Stomach (tissue), 9 donors: ENCODE data around the gene PLEKHM2. TPM values are rescaled to one million over a fixed set of nuclear protein-coding genes. Genes with fewer than 3 reads are reported as not detected.

Source experiments
- DNase-seq, 2 donors: peaks; one replicate each; pipeline versions ENCODE4 v3.0.0 to v3.0.0-alpha.2; 2013 to 2019
- H3K27ac ChIP-seq, 5 donors: fragments of 200-600 bp in 4 of 5; sonication (generic) in 4 of 5; one replicate each; pipeline ENCODE4 v1.5.1; 2013 to 2019; ENCODE audit warnings: mild to moderate bottlenecking in 1 of 5, moderate library complexity in 1 of 5
- H3K27me3 ChIP-seq, 3 donors: fragments of 200-600 bp; sonication (generic); one replicate each; pipeline ENCODE4 v1.5.1; 2017 to 2019; ENCODE audit warnings: mixed run types in 1 of 3
- H3K36me3 ChIP-seq, 4 donors: fragments of 200-600 bp; sonication (generic); 1 replicate in 3 of 4; 2 replicates in 1 of 4; pipeline ENCODE4 v1.5.1; 2016 to 2019
- H3K4me1 ChIP-seq, 4 donors: fragments of 200-600 bp; sonication (generic); one replicate each; pipeline ENCODE4 v1.5.1; 2016 to 2019
- H3K4me3 ChIP-seq, 4 donors: fragments of 200-600 bp; sonication (generic) in 3 of 4; one replicate each; pipeline ENCODE4 v1.5.1; 2016 to 2019; ENCODE audit warnings: mild to moderate bottlenecking in 1 of 4
- H3K9me3 ChIP-seq, 4 donors: fragments of 200-600 bp; sonication (generic); one replicate each; pipeline ENCODE4 v1.5.1; 2016 to 2019
- EP300 ChIP-seq: sonication (generic); formaldehyde crosslinking; IDR thresholded peaks from one replicate; pipeline ENCODE4 v1.6.1; 2017; ENCODE audit warnings: antibody characterized with exemption
- POLR2A ChIP-seq, 4 donors: fragments of 450-650 bp; IDR thresholded peaks; one replicate each; pipeline ENCODE4 v1.6.1; 2016; ENCODE audit warnings: antibody characterized with exemption in 4 of 4, control low read depth in 2 of 4, mild to moderate bottlenecking in 1 of 4, moderate library complexity in 1 of 4
- POLR2AphosphoS5 ChIP-seq, 3 donors: sonication (generic); formaldehyde crosslinking; IDR thresholded peaks; one replicate each; pipeline ENCODE4 v1.6.1; 2016; ENCODE audit warnings: antibody characterized with exemption in 3 of 3
- WGBS, 5 donors: extraction: QIAGEN DNeasy Blood & Tissue Kit in 3 of 5; methylation state at CpG; one replicate each; pipeline versions ENCODE4 v1.1.5 to v1.1.7; 2013 to 2018; 5-methylcytosine and 5-hydroxymethylcytosine counted together
- intact Hi-C: fragments of 100-400 bp; cut with DNase I; formaldehyde crosslinking; loops from one replicate; pipeline ENCODE4 v1.15.1; 2023; ENCODE audit warnings: low total_unique reads
- polyA plus RNA-seq, 3 donors: library from polyadenylated mRNA; stranded (reverse); fragments of 200-250 nt; gene quantifications; one replicate each; pipeline ENCODE4 v1.2.3, GENCODE V29; 2013
- total RNA-seq, 5 donors: library from RNA; depleted of rRNA; stranded (reverse); fragments of >200 nt; gene quantifications; one replicate each; pipeline versions ENCODE4 v1.1.0 to v1.2.3, GENCODE V29; 2014 to 2016
- TF ChIP-seq, protein P1 (sequence below), 7 experiments: fragments of 450-650 bp in 4 of 7; fragments of 200-600 bp in 3 of 7; sonication (generic) in 3 of 7; IDR thresholded peaks; one replicate each; pipeline ENCODE4 v1.5.1; 2016 to 2019; ENCODE audit warnings: antibody characterized with exemption in 7 of 7, control low read depth in 2 of 7, mild to moderate bottlenecking in 1 of 7
- donor health status: healthy with polysubstance abuse.
- donor health status: Bipolar disorder and iron deficiency.
- donor health status: healthy.

PLEKHM2 gene
- total and polyA plus RNA-seq, 8 donors, result 19.3 to 63.0 (median 30.9) TPM

DNA sequence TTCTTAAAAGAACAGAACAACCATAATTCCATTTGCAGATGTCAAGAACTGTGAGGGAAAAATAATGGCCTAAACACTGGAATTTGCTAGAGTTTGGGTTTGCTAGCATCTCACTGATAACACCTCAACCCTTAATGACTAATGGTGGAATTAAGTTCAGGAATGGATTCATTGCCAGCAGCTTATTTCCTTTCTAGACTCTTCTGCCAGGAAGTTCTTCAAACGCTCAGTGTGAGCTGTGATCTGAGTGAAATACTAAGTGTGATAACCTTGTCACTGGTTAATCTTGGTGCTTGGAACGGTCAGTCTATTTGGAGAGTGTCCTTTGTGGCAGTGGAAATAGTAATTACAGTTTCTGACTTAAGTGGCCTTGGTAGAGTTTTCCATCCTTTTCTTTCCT lies 21.6 kb upstream of the PLEKHM2 start:
- Histone ChIP-seq H3K9me3 (no peaks in the 10 kb centered on the region), H3K27ac (no peak overlapping the region), H3K4me1 (no peaks in the 10 kb centered on the region), H3K36me3 (peaks cover 7 to 63% (median 54%) of the 10 kb centered on the region in 4 donors), H3K27me3 (no peaks in the 10 kb centered on the region), H3K4me3 (no peak overlapping the region)
- WGBS, 5 donors, result 29 to 58% (median 34%) methylated on average over 2 of the region's 2 CpGs
- intact Hi-C loops, result no loop called here
- TF ChIP-seq POLR2A (IDR thresholded peaks at IDR 0.05), result no peak
- TF ChIP-seq POLR2AphosphoS5 (IDR thresholded peaks at IDR 0.05), result no peak
- TF ChIP-seq EP300, result no peak
- TF ChIP-seq, protein P1, sequence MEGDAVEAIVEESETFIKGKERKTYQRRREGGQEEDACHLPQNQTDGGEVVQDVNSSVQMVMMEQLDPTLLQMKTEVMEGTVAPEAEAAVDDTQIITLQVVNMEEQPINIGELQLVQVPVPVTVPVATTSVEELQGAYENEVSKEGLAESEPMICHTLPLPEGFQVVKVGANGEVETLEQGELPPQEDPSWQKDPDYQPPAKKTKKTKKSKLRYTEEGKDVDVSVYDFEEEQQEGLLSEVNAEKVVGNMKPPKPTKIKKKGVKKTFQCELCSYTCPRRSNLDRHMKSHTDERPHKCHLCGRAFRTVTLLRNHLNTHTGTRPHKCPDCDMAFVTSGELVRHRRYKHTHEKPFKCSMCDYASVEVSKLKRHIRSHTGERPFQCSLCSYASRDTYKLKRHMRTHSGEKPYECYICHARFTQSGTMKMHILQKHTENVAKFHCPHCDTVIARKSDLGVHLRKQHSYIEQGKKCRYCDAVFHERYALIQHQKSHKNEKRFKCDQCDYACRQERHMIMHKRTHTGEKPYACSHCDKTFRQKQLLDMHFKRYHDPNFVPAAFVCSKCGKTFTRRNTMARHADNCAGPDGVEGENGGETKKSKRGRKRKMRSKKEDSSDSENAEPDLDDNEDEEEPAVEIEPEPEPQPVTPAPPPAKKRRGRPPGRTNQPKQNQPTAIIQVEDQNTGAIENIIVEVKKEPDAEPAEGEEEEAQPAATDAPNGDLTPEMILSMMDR (IDR thresholded peaks at IDR 0.05), result no peak
- DNase-seq, result no peak

DNA sequence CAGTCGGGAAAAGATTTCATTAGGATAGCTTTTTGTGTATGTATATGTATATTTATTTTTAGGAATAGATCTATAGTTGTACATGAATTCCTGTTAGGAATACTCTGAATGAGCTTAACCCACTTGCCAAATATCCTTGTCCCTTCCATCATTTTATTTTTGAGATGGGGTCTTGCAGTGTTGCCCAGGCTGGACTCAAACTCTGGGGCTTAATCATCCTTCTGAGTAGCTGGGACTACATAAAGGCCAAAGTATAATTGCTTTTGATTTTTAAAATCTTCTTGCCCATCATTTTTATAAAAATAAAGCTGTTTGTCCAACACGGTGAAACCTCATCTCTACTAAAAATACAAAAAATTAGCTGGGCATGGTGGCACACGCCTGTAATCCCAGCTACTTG lies 20.2 kb upstream of the PLEKHM2 start:
- peaks cover 7 to 49% (median 40%) of the 10 kb centered on the region in 4 donors for H3K36me3 ChIP-seq
- no peak for DNase-seq
- no peaks in the 10 kb centered on the region for H3K27me3 ChIP-seq
- H3K4me3 ChIP-seq, result no peak overlapping the region
- 91 to 99% (median 96%) methylated on average over 3 of the region's 3 CpGs for WGBS, 5 donors
- H3K9me3 ChIP-seq, result no peaks in the 10 kb centered on the region
- intact Hi-C loops, result no loop called here
- TF ChIP-seq POLR2AphosphoS5 (IDR thresholded peaks at IDR 0.05) (no peak), EP300 (no peak), POLR2A (IDR thresholded peaks at IDR 0.05) (no peak)
- TF ChIP-seq, protein P1 (IDR thresholded peaks at IDR 0.05), result no peak
- H3K4me1 ChIP-seq, result peaks cover 0 to 6% (median 2%) of the 10 kb centered on the region in 4 donors
- H3K27ac ChIP-seq, result no peak overlapping the region

DNA sequence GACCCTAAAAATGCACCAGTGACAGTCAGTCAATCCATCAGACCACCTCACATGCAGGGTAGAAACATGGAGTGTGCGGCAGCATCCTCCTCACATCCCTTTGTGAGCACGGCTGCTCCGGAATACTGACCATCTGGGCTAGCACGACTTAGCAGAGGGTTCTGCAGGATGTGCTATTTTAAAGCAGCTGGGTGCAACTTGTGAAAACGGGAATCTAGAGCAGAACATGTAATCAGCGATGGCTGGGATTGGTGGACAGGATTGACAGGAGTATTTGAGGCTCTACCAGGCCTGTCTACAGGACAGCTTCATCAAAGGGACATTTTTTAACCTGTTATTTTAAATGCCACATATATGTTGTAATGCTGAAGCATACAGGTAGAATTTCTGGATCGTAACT lies 16.8 kb upstream of the PLEKHM2 start:
- 80 to 90% (median 88%) methylated on average over 7 of the region's 7 CpGs for WGBS, 5 donors
- H3K27me3 ChIP-seq, result no peaks in the 10 kb centered on the region
- no peak for DNase-seq
- no peaks in the 10 kb centered on the region for H3K9me3 ChIP-seq
- H3K27ac ChIP-seq, result no peak overlapping the region
- H3K4me3 ChIP-seq, result no peak overlapping the region
- no peak for TF ChIP-seq EP300
- TF ChIP-seq POLR2AphosphoS5 (IDR thresholded peaks at IDR 0.05), result no peak
- no peak for TF ChIP-seq POLR2A (IDR thresholded peaks at IDR 0.05)
- TF ChIP-seq, protein P1 (IDR thresholded peaks at IDR 0.05), result no peak
- intact Hi-C loops, result no loop called here
- peaks cover 0 to 14% (median 8%) of the 10 kb centered on the region in 4 donors for H3K36me3 ChIP-seq
- H3K4me1 ChIP-seq, result peaks cover 0 to 6% (median 2%) of the 10 kb centered on the region in 4 donors

DNA sequence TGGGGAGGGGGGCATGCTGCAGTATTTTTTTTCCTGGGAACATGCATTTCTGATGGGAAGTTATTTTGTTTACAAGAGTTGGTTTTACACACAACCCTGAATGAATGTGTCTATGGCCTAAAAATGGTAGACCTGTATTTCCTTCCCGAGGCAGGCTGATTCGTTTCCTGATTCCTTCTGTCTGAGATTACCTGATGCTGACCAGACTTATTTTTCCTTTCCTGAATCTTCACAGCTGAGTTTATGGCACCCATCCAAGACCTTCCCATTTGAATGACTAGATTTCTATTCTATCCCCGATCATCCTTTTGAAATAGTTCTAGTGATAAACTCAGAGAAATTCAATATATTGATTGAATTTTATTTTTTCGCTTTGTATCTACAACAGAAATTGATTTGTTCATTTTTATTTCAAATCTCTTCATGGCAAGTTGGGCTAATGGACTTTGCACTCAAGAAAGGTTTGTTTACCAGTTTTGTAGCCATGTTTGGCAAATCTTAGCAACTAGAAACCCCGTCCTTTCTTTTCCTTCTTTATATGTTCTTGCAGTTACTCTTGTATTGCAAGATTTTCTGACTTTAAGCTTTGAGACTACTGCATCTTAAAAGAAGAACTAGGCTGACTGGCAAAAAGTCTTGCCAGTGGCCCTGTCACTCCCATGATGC lies 15.9 kb upstream of the PLEKHM2 start:
- H3K27ac ChIP-seq, result no peak overlapping the region
- DNase-seq, result no peak
- 52 to 75% (median 57%) methylated on average over 5 of the region's 5 CpGs for WGBS, 5 donors
- TF ChIP-seq EP300, result no peak
- TF ChIP-seq POLR2A (IDR thresholded peaks at IDR 0.05), result no peak
- TF ChIP-seq, protein P1 (IDR thresholded peaks at IDR 0.05), result no peak
- TF ChIP-seq POLR2AphosphoS5 (IDR thresholded peaks at IDR 0.05), result no peak
- no peak overlapping the region for H3K4me3 ChIP-seq
- H3K27me3 ChIP-seq, result no peaks in the 10 kb centered on the region
- no peaks in the 10 kb centered on the region for H3K9me3 ChIP-seq
- intact Hi-C loops, result no loop called here
- H3K36me3 ChIP-seq, result peaks cover 0 to 9% (median 4%) of the 10 kb centered on the region in 4 donors
- H3K4me1 ChIP-seq, result peaks cover 0 to 6% (median 2%) of the 10 kb centered on the region in 4 donors
